ENCODE measurements around the gene BRSK2.

BRSK2 gene

DNA sequence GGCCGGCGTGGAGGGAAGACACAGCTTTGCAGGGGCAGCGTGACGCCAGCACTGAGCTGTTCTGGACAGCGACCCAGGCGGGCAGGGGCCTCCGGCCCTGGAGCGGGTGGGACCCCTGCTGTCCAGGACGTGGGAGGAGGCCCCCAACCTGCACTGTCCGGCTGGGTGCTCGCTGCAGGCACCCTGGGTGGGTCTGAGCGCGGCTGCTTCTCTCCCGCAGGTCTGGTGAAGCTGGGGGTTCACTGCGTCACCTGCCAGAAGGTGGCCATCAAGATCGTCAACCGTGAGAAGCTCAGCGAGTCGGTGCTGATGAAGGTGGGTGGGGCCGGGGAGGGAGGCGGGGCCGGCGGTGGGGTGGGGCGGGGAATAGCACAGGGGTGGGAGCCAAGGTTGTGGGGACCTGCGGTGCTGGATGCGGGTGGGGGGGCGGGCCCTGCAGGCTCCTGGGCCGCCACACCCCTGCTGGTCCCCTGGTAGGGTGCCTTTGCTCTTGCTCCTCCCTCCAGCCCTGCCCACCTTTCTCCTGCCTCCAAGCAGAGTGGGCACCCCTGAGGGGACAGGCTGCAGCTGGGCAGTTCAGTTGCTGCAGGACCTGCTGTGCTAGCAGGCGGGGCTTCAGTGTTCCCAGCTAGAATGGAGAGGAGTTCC lies 46.2 kb downstream of the BRSK2 start:
- Histone ChIP-seq H2AFZ (no peak overlapping the region), H3K27me3 (ENCODE audit: control insufficient read depth, insufficient read depth, low read length) (no peaks in the 10 kb centered on the region), H3K9me3 (ENCODE audit: control insufficient read depth, low read length) (no peaks in the 10 kb centered on the region), H3K79me2 (no peaks in the 10 kb centered on the region), H3K9ac (no peak overlapping the region), H3K27ac (no peak overlapping the region), H3K4me1 (peaks cover 3% of the 10 kb centered on the region), H3K4me3 (ENCODE audit: low read depth, low read length) (no peak overlapping the region), H3K4me2 (ENCODE audit: low read length) (no peak overlapping the region), H3K36me3 (ENCODE audit: control insufficient read depth, insufficient read depth, low read length) (no peaks in the 10 kb centered on the region)
- TF ChIP-seq, protein P1, sequence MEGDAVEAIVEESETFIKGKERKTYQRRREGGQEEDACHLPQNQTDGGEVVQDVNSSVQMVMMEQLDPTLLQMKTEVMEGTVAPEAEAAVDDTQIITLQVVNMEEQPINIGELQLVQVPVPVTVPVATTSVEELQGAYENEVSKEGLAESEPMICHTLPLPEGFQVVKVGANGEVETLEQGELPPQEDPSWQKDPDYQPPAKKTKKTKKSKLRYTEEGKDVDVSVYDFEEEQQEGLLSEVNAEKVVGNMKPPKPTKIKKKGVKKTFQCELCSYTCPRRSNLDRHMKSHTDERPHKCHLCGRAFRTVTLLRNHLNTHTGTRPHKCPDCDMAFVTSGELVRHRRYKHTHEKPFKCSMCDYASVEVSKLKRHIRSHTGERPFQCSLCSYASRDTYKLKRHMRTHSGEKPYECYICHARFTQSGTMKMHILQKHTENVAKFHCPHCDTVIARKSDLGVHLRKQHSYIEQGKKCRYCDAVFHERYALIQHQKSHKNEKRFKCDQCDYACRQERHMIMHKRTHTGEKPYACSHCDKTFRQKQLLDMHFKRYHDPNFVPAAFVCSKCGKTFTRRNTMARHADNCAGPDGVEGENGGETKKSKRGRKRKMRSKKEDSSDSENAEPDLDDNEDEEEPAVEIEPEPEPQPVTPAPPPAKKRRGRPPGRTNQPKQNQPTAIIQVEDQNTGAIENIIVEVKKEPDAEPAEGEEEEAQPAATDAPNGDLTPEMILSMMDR (IDR thresholded peaks at IDR 0.05): no peak

DNA sequence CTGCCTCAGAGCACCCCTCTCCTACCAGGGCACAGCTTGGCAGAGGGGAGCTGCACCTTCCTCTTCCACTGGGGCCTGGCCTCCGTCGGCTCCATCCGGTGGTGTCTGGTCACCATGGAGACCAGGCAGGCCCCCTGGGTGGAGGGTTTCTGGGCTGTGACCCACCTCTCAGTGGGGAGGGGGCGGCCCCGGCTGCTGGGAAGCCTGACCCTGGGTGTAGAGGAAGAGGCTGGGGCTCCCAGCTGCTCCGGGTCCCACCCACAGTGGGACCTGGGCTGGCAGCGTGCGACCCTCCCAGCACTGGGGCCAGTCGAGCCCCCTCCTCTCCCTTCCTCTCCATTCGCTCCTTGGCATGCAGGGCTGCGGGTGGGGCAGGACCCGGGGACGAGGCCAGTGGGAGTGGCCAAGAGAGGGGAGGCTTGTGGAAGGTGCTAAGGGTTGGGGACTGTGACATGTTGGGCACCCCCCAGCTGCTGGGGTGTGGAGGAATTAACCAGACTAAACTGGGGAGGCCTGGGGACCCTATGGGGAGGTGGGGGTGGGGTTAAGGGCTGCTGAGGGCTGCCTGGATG lies 46.8 kb downstream of the BRSK2 start:
- Histone ChIP-seq H3K9ac (no peak overlapping the region), H3K4me2 (ENCODE audit: low read length) (no peak overlapping the region), H3K9me3 (ENCODE audit: control insufficient read depth, low read length) (no peaks in the 10 kb centered on the region)

GRCh38 chr11:1437500-1437899 lies 47.8 kb downstream of the BRSK2 start:
- no peaks in the 10 kb centered on the region for H3K27me3 ChIP-seq (ENCODE audit: control insufficient read depth, insufficient read depth, low read length)
- H3K4me3 ChIP-seq (ENCODE audit: low read depth, low read length): no peak overlapping the region
- no peaks in the 10 kb centered on the region for H3K9me3 ChIP-seq (ENCODE audit: control insufficient read depth, low read length)
- H3K9ac ChIP-seq: no peak overlapping the region
- peaks cover 3% of the 10 kb centered on the region for H3K4me1 ChIP-seq
- H3K36me3 ChIP-seq (ENCODE audit: control insufficient read depth, insufficient read depth, low read length): no peaks in the 10 kb centered on the region
- H2AFZ ChIP-seq: no peak overlapping the region
- H3K27ac ChIP-seq: no peak overlapping the region
- no peaks in the 10 kb centered on the region for H3K79me2 ChIP-seq
- TF ChIP-seq, protein P1 (IDR thresholded peaks at IDR 0.05): no peak
- no peak overlapping the region for H3K4me2 ChIP-seq (ENCODE audit: low read length)

More for the DNA sequence above, 46.8 kb downstream of the BRSK2 start:
- Histone ChIP-seq H3K79me2 (no peaks in the 10 kb centered on the region), H3K36me3 (ENCODE audit: control insufficient read depth, insufficient read depth, low read length) (no peaks in the 10 kb centered on the region), H3K27ac (no peak overlapping the region), H3K4me1 (peaks cover 3% of the 10 kb centered on the region), H3K4me3 (ENCODE audit: low read depth, low read length) (no peak overlapping the region), H3K27me3 (ENCODE audit: control insufficient read depth, insufficient read depth, low read length) (no peaks in the 10 kb centered on the region), H2AFZ (no peak overlapping the region)
- TF ChIP-seq, protein P1 (IDR thresholded peaks at IDR 0.05): no peak

- Histone ChIP-seq H3K79me2 (no peaks in the 10 kb centered on the region), H3K9ac (no peak overlapping the region), H3K27me3 (ENCODE audit: control insufficient read depth, insufficient read depth, low read length) (no peaks in the 10 kb centered on the region), H3K36me3 (ENCODE audit: control insufficient read depth, insufficient read depth, low read length) (no peaks in the 10 kb centered on the region), H3K4me3 (ENCODE audit: low read depth, low read length) (no peak overlapping the region), H2AFZ (no peak overlapping the region), H3K27ac (no peak overlapping the region), H3K4me1 (peaks cover 3% of the 10 kb centered on the region), H3K9me3 (ENCODE audit: control insufficient read depth, low read length) (no peaks in the 10 kb centered on the region), H3K4me2 (ENCODE audit: low read length) (no peak overlapping the region)
- TF ChIP-seq, protein P1 (IDR thresholded peaks at IDR 0.05): no peak
Measured at GRCh38 chr11:1438261-1438966, 48.7 kb downstream of the BRSK2 start.
